H1 (cell line): ENCODE results near the gene COL5A3.

Experiments used
- EP300 ChIP-seq, 2 experiments: IDR thresholded peaks; 1 replicate in 1 of 2; 2 replicates in 1 of 2; pipeline ENCODE4 v1.6.1; 2011 to 2012; ENCODE audit warnings: low read depth in 2 of 2, low read length in 2 of 2, mild to moderate bottlenecking in 2 of 2, borderline replicate concordance in 1 of 2, inconsistent platforms in 1 of 2, moderate library complexity in 1 of 2
- POLR2AphosphoS5 ChIP-seq: IDR thresholded peaks from 2 replicates; pipeline ENCODE4 v1.6.1; 2011; ENCODE audit warnings: low read depth, low read length
- SP4 ChIP-seq: IDR thresholded peaks from 2 replicates; pipeline ENCODE4 v1.6.1; 2012; ENCODE audit warnings: low read length, inconsistent platforms
- TF ChIP-seq, protein P1 (sequence below), 3 experiments: IDR thresholded peaks; 1 replicate in 2 of 3; 2 replicates in 1 of 3; pipeline versions ENCODE4 v1.5.1 to v1.6.1; 2011; ENCODE audit warnings: low read length in 3 of 3, mild to moderate bottlenecking in 3 of 3, inconsistent platforms in 2 of 3, low read depth in 1 of 3, moderate library complexity in 1 of 3; ENCODE audit not compliant: insufficient read depth in 1 of 3; ENCODE audit errors: control extremely low read depth in 1 of 3
- TF ChIP-seq, protein P2 (sequence below): fragments of 300-600 bp; sonication (generic); IDR thresholded peaks from 2 replicates; pipeline ENCODE4 v1.7.1; 2012; ENCODE audit warnings: low read length, moderate library complexity, mild to moderate bottlenecking, inconsistent platforms; ENCODE audit not compliant: insufficient replicate concordance

DNA sequence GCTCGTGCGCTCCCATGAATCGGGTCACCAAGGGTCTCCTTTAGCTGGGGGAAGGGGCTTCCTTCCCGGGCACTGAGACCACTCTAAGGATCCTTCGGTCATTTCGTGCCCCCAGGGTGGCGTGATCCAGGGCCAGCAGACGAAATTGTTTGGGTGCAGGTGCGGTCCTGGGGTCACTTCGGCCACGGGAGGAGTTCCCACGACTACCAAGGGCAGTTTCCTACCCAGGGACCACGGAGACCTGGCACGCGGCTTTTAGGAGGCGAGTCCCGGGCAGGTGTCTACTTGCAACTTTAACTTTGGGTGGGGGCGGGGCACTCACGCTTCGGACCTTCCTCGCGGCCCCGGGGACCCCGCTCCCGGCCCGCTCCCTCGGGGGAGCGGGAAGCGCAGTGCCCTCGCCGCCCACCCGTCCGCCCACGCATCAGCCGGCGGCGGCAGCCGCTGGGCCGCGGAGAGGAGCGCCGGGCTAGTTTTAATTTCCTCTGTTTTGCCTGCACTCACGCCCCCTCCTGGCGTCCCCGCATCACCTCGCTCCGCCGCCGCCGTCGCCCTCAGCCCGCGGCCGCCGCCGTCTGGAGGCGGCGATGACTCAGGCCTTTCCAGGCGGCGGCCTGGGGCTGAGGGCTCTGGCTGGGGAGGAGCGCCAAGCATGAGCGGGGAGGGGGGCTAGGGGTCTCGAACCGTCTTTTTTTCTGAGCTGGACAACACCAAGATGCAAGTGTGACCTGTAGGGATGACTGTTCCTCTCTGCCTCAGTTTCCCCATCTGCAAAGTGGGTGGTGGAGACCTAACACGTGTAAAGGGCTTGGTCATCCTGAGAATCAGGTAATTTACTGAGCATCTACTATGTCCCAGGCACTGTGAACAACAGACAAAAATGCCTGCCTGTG is 95.7 kb downstream of the COL5A3 start:
- no peak for TF ChIP-seq POLR2AphosphoS5
- TF ChIP-seq, protein P1, sequence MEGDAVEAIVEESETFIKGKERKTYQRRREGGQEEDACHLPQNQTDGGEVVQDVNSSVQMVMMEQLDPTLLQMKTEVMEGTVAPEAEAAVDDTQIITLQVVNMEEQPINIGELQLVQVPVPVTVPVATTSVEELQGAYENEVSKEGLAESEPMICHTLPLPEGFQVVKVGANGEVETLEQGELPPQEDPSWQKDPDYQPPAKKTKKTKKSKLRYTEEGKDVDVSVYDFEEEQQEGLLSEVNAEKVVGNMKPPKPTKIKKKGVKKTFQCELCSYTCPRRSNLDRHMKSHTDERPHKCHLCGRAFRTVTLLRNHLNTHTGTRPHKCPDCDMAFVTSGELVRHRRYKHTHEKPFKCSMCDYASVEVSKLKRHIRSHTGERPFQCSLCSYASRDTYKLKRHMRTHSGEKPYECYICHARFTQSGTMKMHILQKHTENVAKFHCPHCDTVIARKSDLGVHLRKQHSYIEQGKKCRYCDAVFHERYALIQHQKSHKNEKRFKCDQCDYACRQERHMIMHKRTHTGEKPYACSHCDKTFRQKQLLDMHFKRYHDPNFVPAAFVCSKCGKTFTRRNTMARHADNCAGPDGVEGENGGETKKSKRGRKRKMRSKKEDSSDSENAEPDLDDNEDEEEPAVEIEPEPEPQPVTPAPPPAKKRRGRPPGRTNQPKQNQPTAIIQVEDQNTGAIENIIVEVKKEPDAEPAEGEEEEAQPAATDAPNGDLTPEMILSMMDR (IDR thresholded peaks at IDR 0.05; ENCODE audit: control extremely low read depth in 1 of 3, insufficient read depth in 1 of 3, low read depth in 1 of 3, low read length in 3 of 3) = peak; percentile 55 to 87 (median 82)
- peak in 1 of 2 experiments; percentile 78; a peak in 1 of 3 replicates for TF ChIP-seq EP300 (IDR thresholded peaks at IDR 0.05; ENCODE audit: borderline replicate concordance in 1 of 2, low read depth in 2 of 2, low read length in 2 of 2)
- TF ChIP-seq, protein P2, sequence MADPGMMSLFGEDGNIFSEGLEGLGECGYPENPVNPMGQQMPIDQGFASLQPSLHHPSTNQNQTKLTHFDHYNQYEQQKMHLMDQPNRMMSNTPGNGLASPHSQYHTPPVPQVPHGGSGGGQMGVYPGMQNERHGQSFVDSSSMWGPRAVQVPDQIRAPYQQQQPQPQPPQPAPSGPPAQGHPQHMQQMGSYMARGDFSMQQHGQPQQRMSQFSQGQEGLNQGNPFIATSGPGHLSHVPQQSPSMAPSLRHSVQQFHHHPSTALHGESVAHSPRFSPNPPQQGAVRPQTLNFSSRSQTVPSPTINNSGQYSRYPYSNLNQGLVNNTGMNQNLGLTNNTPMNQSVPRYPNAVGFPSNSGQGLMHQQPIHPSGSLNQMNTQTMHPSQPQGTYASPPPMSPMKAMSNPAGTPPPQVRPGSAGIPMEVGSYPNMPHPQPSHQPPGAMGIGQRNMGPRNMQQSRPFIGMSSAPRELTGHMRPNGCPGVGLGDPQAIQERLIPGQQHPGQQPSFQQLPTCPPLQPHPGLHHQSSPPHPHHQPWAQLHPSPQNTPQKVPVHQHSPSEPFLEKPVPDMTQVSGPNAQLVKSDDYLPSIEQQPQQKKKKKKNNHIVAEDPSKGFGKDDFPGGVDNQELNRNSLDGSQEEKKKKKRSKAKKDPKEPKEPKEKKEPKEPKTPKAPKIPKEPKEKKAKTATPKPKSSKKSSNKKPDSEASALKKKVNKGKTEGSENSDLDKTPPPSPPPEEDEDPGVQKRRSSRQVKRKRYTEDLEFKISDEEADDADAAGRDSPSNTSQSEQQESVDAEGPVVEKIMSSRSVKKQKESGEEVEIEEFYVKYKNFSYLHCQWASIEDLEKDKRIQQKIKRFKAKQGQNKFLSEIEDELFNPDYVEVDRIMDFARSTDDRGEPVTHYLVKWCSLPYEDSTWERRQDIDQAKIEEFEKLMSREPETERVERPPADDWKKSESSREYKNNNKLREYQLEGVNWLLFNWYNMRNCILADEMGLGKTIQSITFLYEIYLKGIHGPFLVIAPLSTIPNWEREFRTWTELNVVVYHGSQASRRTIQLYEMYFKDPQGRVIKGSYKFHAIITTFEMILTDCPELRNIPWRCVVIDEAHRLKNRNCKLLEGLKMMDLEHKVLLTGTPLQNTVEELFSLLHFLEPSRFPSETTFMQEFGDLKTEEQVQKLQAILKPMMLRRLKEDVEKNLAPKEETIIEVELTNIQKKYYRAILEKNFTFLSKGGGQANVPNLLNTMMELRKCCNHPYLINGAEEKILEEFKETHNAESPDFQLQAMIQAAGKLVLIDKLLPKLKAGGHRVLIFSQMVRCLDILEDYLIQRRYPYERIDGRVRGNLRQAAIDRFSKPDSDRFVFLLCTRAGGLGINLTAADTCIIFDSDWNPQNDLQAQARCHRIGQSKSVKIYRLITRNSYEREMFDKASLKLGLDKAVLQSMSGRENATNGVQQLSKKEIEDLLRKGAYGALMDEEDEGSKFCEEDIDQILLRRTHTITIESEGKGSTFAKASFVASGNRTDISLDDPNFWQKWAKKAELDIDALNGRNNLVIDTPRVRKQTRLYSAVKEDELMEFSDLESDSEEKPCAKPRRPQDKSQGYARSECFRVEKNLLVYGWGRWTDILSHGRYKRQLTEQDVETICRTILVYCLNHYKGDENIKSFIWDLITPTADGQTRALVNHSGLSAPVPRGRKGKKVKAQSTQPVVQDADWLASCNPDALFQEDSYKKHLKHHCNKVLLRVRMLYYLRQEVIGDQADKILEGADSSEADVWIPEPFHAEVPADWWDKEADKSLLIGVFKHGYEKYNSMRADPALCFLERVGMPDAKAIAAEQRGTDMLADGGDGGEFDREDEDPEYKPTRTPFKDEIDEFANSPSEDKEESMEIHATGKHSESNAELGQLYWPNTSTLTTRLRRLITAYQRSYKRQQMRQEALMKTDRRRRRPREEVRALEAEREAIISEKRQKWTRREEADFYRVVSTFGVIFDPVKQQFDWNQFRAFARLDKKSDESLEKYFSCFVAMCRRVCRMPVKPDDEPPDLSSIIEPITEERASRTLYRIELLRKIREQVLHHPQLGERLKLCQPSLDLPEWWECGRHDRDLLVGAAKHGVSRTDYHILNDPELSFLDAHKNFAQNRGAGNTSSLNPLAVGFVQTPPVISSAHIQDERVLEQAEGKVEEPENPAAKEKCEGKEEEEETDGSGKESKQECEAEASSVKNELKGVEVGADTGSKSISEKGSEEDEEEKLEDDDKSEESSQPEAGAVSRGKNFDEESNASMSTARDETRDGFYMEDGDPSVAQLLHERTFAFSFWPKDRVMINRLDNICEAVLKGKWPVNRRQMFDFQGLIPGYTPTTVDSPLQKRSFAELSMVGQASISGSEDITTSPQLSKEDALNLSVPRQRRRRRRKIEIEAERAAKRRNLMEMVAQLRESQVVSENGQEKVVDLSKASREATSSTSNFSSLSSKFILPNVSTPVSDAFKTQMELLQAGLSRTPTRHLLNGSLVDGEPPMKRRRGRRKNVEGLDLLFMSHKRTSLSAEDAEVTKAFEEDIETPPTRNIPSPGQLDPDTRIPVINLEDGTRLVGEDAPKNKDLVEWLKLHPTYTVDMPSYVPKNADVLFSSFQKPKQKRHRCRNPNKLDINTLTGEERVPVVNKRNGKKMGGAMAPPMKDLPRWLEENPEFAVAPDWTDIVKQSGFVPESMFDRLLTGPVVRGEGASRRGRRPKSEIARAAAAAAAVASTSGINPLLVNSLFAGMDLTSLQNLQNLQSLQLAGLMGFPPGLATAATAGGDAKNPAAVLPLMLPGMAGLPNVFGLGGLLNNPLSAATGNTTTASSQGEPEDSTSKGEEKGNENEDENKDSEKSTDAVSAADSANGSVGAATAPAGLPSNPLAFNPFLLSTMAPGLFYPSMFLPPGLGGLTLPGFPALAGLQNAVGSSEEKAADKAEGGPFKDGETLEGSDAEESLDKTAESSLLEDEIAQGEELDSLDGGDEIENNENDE = no peak
- no peak for TF ChIP-seq SP4
